NOMO-1 treated with dmso at 0.1 percent for 144 hours (cell line): Measurements from ENCODE around the gene C4orf17.
A peak's percentile ranks its signal among the peaks of the same experiment; 100 is the strongest.
"Not testable (repeated sequence)": the region's sequence is repeated elsewhere in the genome, so short reads cannot be mapped to it uniquely, and the experiment has no call there.

Experiments
- DNase-seq: peaks from one replicate; lab custom pipeline; 2025; ENCODE audit not compliant: unreplicated experiment; lab: John Stamatoyannopoulos, UW

Gene C4orf17

DNA sequence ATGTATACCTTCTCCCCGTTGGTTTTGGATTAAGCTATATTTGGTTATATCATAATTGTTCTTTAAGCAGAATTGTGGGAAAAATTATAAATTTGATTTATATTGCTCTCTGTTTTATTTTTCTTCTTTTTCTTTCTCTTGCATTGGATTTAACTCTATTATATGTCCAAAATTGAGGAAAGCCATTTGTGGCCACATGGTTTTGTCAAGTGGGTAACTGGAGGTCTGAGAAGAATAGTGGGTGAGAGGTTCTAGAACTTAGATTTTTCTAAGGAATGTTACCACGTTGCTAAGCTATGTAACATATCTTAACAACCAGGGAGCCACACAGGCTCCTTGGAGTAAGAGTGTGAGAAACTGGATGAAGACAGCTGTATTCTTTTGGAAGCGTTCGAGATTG lies at the start of gene C4orf17:
C4orf17 (plus strand) TSS at position 301 of the 400 bp plus-strand sequence. CDS start 2,061 bp downstream, outside the sequence.
- no peak for DNase-seq

- no peak for DNase-seq
Observed at GRCh38 chr4:99461623-99462401, 49.0 kb upstream of the C4orf17 start.

DNA sequence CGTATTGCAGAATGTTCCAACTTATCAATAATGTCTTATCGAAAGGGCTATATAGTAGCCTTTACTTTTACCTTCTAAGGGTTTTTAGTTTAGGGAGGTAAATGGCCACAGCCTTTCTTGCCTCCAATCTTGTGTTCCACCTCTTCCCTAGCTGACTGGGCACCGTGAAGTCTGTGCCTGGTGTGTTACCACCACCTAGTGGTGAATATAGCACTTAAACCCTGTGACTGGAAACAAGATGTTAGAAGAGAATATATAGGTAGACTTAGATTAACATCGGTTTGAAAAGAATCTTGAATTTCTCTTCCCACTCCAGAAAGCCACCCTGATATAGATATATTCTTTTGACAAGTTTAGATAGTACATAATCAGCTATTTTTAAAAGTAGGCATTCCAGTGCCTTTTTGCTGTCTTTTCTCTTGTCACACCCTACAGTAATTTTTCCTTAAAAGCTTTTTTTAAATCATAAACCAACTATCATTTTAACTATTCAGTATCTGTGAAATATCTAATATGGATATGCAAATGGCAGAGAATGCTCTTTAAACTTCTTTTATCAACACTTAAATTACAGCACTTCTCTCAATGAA lies 47.9 kb upstream of the C4orf17 start:
- no peak for DNase-seq

DNA sequence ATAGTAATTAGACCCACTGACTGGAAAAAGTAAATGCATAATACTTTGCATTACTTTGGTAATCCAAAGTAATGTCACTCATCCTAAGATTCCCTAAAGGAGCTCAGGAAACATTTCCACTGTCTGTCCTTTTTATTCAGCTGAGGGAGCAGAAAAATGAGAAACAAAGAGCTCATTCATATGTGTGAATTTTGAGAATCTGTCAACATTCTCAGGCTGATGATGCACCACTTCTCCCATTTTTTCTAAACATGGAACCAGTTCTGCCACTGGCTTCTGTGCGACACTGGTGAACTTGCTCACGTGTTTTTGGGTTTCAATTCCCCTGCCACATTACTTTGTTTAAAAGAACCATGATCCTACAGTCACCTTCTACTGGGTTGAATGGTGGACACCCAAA lies 47.3 kb upstream of the C4orf17 start:
- no peak for DNase-seq

- DNase-seq: no peak
Observed at GRCh38 chr4:99467887-99468286, 42.9 kb upstream of the C4orf17 start.

DNA sequence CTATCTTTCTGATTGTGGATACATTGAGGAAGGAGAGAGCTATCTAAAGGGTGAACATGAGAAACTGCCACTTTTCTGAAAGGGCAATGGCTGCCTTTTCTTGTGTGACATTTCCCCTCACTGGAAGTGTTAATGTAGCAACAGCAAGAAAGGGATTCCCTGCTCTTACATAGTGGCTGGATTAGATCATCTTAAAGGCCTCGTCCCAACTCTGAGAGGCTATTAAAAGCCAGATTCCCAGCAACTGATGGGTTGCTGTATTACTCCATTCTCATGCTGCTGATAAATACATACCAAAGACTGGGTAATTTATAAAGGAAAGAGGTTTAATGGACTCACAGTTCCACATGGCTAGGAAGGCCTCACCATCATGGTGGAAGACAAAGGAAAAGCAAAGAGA lies 41.9 kb upstream of the C4orf17 start:
- no peak for DNase-seq

DNA sequence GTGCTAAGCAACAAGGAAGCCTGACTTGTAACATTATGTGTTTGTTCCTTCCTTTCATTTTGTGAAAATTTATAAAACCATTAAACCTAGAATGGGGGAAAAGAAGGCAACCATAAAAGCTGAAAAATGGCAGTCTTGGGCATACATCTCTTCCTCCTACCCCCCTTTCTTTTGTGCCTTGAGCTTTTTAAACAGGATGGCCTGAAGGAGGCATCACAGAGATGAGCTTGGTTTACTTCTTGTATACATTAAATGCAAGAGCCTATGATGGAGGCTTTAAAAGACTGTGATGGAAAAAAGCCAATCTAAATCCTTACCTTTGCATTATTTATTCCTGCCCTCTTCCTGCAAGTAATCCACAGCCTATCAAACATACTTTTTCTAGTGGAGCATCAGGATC lies 39.5 kb upstream of the C4orf17 start:
- no peak for DNase-seq

DNA sequence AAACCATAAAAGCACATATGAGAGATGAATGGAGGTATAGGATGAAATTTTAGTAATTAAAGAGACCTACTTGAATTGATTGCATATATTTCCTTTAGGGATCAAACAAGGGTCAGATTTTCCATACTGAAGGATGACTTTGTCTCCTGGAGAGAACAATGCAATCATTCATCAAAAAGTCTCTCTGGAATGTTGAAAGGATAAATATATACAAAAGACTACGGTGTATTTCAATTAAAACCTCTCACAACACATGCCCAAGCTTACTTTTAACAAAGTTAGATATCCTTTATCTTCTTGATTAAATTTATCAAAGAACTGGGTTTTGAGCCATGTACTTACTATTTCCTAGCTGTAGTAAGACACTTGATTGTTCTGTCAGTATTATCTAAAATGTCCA lies 38.9 kb upstream of the C4orf17 start:
- no peak for DNase-seq

DNA sequence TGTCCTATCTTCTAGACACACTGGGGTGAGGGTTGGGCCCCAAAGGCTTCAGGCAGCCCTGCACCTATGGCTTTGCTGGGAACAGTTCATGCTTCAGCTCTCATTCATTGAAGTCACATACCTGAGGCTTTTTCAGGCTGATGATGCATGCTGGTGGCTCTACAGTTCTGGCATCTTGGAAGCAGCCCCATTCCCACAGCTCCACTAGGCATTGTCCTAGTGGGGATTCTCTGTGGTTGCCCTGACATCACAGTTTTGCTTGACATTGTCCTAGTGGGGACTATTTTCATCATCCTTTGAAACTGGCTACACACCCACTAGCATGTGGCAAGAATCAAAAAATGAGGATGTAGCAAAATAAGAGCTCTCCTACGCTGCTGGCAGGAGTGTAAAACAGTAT lies 37.7 kb upstream of the C4orf17 start:
- no peak for DNase-seq

DNA sequence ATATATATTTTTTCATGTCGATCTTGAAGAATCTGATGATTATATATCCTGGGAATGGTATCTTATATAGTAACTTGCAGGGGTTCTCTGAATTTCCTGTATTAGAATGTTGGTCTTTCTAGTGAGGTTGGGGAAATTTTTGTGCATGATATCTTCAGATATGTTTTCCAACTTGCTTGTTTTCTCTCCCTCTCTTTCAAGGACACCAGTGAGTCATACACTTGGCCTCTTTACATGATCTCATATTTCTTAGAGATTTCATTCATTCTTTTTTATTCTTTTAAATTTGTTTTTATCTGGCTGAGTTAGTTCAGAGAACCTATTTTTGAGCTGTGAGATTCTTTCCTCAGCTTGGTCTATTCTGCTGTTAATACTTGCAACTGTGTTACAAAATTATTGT lies 27.2 kb upstream of the C4orf17 start:
- DNase-seq: no peak

DNA sequence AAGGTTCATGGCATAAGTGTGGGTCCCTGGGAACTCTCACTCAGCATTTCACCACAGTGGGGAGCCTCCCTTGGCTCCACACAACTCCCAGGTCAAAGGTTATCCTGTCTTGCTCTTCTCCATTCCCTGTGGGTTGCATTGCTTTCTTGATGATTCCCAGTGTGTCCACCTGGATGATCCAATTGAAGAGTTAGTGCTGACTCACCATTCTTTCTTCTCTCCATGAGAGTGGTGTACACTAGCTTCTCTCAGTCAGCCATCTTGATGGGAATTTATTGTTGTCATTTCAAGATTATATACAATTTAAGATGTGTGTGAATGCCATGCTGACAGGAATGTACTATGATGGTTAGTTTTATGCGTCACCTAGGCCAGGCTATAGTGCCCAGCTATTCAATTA lies 25.6 kb upstream of the C4orf17 start:
- no peak for DNase-seq

DNA sequence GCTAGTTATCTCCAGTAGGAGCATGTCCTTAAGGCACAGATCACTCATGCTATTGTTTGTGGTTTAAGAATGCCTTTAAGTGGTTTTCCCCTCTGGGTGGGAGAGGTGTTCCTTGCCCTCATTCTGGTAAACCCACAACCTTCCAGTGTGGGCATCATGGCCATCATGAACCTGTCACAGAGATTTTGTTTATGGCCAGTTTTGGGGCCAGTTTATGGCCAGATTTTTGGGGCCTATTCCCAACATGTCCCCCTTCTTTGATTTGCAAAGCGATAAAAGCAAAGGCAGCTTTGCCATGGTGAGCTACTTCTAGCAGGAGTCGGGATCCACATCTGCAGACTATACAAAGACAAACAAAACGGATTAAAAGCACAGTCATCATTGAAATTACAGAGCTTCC lies 24.2 kb upstream of the C4orf17 start:
- not testable (repeated sequence) for DNase-seq

- DNase-seq: no peak
Observed at GRCh38 chr4:99490286-99490685, 20.5 kb upstream of the C4orf17 start.

DNA sequence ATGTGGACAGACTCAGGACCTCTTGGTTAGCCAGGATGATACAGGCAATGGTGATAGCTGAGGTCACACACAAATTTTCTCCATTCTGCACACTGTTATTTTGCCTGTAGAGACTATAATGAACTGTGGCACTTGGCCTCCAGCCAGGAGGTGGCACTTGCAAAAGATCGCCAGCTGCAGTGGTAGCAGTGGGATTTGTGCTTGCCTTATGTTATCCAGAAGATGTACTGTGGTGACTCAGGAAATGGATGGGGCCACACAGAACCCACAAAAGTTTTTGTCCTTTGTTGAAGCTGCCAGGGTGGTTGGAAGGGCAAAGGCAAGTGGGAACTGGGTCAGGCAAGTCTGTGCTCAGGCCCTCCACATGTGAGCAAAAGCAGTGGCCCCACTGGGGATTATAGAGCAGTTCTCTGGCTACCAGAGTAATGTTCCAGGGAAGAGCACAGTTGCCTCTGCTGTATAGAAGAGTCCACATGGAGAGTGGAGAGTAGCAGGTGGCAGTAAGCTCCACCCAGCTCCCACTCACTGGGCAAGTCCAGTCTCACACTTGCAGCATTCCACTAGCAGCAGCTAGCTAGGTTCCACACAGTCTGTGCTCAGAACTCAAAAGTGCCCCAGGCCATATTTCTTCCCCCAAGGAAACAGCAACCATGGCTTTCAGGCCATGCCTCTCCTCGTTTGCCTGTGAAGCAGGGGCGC lies 5.9 kb upstream of the C4orf17 start:
- DNase-seq: no peak

- DNase-seq: no peak
Observed at GRCh38 chr4:99506781-99507180, 4.0 kb upstream of the C4orf17 start.

DNA sequence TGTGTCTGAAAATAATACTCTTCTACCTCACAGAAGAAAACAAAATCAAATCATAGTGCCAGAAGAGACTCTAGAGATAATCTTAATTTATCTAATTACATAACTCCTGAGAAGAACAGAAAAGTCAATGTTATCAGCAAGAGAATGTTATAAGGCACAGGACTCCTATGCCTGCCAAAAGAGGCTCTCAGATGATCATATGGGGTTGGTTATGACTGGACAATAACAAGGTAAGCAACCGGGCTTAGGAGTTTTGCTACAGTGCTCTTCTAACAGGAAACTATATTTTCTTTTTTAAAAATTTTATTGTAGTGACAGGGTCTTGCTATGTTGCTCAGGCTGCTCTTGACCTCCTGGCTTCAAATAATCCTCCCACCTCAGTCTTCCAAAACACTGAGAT lies 3.5 kb upstream of the C4orf17 start:
- DNase-seq: no peak

GRCh38 chr4:99507762-99508161 lies 3.1 kb upstream of the C4orf17 start:
- no peak for DNase-seq

- peak; percentile 78 for DNase-seq
Observed at GRCh38 chr4:99518601-99519295, 7.9 kb downstream of the C4orf17 start.

DNA sequence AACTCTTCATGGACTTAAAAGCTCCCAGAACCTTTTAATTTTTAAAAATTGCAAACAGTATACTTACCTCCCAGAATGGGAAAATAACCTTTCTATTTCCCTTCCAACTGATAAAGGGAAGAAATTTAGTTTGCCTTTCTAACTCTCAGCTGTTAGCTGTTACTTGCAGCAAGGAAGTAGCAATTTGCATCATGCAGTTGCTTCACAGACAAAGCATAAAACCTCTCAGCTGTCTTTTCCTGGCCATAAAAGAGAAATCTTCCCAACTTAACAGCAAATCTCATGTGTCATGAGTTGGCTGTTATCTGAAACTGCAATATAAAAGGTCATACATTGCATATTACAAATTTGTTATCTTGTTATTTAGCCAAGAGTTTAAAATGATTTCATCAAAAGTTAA lies 18.4 kb downstream of the C4orf17 start:
- no peak for DNase-seq

DNA sequence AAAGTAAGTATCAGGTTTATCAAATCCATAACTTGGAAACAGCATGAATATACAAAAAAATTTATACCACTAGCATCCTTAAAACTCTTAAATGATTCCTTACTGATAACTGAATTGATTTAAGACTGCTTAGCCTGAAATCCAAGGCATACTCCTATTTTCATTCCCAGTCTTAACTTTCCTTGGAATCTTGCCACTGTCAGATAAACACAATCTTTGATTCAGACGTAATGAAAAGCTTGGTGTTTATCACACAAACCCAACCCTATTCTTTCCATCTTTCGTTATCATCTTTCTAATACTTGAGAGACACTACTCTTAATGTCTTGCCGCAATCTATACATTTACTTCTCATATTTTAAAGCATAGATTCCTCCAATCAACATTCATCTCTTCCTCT lies 19.1 kb downstream of the C4orf17 start:
- no peak for DNase-seq

- DNase-seq: not testable (repeated sequence)
Observed at GRCh38 chr4:99534699-99535098, 23.9 kb downstream of the C4orf17 start.

GRCh38 chr4:99536271-99536670 lies 25.4 kb downstream of the C4orf17 start:
- DNase-seq: no peak
